ENCODE measurements around the gene TBC1D5. TPM values are rescaled to one million over a fixed set of nuclear protein-coding genes. Genes with fewer than 3 reads are reported as not detected.

Gene TBC1D5
- total and polyA plus RNA-seq, 7 donors = 7.2 to 82.3 (median 43.7) TPM

DNA sequence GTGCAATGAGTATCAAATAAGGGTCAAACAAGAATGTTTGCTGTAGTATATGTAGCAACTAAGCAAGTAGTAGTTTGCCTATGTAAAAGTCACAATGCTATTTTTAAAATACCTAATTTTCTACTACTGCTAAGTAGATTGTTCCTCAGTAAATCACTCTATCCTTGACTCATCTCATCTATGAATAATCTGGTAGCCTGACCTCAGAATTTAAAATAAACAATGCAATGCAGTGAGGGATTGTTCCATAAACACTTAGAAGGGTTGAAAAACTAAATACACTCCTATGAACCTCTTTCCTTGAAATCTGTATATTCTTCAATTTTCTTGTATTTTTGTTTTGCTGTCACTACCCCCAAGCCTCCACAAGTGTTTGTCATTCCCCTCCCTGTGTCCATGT lies 253.3 kb downstream of the TBC1D5 start:
- no peak for DNase-seq
- Histone ChIP-seq H3K27me3 (no peaks in the 10 kb centered on the region), H3K9me3 (peaks cover 0 to 3% (median 0%) of the 10 kb centered on the region in 4 donors), H3K36me3 (no peaks in the 10 kb centered on the region), H3K4me1 (no peaks in the 10 kb centered on the region), H3K27ac (no peak overlapping the region), H3K4me3 (no peak overlapping the region)
- intact Hi-C loops (cut with DNase I) = no loop called here
- no peak for TF ChIP-seq POLR2A (IDR thresholded peaks at IDR 0.05)
- no peak for TF ChIP-seq EP300 (IDR thresholded peaks at IDR 0.05)
- TF ChIP-seq, protein P1, sequence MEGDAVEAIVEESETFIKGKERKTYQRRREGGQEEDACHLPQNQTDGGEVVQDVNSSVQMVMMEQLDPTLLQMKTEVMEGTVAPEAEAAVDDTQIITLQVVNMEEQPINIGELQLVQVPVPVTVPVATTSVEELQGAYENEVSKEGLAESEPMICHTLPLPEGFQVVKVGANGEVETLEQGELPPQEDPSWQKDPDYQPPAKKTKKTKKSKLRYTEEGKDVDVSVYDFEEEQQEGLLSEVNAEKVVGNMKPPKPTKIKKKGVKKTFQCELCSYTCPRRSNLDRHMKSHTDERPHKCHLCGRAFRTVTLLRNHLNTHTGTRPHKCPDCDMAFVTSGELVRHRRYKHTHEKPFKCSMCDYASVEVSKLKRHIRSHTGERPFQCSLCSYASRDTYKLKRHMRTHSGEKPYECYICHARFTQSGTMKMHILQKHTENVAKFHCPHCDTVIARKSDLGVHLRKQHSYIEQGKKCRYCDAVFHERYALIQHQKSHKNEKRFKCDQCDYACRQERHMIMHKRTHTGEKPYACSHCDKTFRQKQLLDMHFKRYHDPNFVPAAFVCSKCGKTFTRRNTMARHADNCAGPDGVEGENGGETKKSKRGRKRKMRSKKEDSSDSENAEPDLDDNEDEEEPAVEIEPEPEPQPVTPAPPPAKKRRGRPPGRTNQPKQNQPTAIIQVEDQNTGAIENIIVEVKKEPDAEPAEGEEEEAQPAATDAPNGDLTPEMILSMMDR (IDR thresholded peaks at IDR 0.05) = no peak
- no peak for TF ChIP-seq POLR2AphosphoS5 (IDR thresholded peaks at IDR 0.05)

DNA sequence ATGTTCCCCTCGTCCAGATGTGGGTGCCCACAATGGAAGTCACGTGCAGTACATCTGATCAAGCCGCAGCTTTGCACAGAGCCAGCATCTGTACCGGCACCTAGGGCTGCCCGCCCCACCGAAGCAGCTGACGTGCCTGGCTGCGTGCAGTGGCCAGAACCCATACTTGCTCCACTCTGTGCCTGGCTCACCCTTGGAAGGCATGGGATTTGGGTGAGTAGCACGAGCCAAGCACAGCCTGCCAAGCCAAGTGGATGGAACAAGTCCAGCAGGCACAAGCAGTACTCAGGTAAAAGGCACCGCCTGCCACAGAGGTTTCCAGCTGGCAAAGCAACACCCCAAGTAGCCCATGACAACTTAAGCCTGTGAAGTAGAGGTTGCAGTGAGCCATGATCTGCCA lies 261.3 kb downstream of the TBC1D5 start:
- Histone ChIP-seq H3K9me3 (no peaks in the 10 kb centered on the region), H3K27ac (no peak overlapping the region), H3K36me3 (no peaks in the 10 kb centered on the region), H3K4me3 (no peak overlapping the region), H3K4me1 (no peaks in the 10 kb centered on the region), H3K27me3 (no peaks in the 10 kb centered on the region)
- TF ChIP-seq POLR2AphosphoS5 (IDR thresholded peaks at IDR 0.05) (no peak), POLR2A (IDR thresholded peaks at IDR 0.05) (no peak)
- TF ChIP-seq, protein P1 (IDR thresholded peaks at IDR 0.05) = no peak
- 98% methylated on average over 10 of the region's 10 CpGs for WGBS, 2 donors
- no peak for DNase-seq
- intact Hi-C loops (cut with DNase I) = no loop called here

DNA sequence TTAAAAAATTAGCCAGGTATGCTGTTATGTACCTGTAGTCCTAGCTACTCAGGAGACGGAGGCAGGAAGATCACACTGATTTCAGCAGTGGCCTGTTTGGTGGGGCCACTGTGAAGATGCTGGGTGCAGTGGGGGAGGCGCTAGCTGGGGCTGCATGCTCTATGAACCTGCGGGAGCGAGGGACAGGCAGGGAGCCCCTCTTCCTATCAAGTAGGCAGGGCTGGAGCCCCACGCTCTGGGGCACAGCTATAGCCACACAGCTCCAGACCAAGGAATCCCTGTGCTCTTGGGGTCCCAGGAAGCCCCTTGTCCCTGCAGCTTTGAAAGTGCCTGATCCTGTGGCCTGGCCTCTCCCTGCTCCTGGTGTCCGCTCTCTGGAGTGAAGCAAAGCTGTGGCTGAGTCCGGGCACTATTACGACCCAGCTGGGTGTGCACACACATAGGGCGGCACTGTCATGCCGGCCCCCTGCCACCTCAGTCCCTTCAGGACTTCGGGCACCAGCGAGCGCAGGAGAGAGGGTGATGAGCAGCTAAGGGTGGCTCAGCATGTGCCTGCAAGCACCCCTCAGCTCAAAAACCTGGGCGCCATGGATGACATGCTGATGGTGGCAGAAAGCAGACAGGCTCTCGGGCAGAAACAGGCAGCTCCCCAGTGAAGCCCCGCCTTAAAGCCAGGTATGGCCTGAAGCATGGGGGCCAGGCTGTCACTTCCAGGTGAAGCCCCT lies 262.6 kb downstream of the TBC1D5 start:
- Histone ChIP-seq H3K4me1 (no peaks in the 10 kb centered on the region), H3K4me3 (no peak overlapping the region), H3K36me3 (no peaks in the 10 kb centered on the region), H3K27me3 (no peaks in the 10 kb centered on the region), H3K9me3 (no peaks in the 10 kb centered on the region), H3K27ac (no peak overlapping the region)
- DNase-seq = no peak
- intact Hi-C loops (cut with DNase I) = no loop called here
- WGBS, 2 donors = 97% methylated on average over 16 of the region's 16 CpGs
- TF ChIP-seq, protein P1 (IDR thresholded peaks at IDR 0.05) = no peak
- TF ChIP-seq POLR2AphosphoS5 (IDR thresholded peaks at IDR 0.05) (no peak), EP300 (IDR thresholded peaks at IDR 0.05) (no peak), POLR2A (IDR thresholded peaks at IDR 0.05) (no peak)

DNA sequence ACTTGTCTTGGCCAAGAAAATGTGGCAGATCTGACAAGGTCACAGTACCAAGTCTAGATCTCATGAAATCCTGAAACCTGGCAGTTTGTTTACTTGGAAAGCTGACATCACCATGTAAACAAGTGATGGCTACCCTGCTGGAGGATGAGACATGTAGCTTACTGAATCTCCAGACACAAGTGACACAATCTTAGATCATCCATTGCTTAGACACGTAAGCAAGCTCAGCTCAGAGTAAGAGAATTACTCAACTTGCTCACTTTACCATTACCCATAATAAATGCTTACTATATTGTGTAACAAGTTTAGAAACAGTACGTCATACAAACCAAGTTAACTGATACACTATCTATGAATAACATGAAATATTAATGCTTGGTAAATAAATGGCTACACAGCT lies 263.8 kb downstream of the TBC1D5 start:
- no peak overlapping the region for H3K4me3 ChIP-seq
- H3K4me1 ChIP-seq = no peaks in the 10 kb centered on the region
- TF ChIP-seq EP300 (IDR thresholded peaks at IDR 0.05) (no peak), POLR2AphosphoS5 (IDR thresholded peaks at IDR 0.05) (no peak), POLR2A (IDR thresholded peaks at IDR 0.05) (no peak)
- TF ChIP-seq, protein P1 (IDR thresholded peaks at IDR 0.05) = no peak
- WGBS, 2 donors = 87 to 90% methylated on average over 2 of the region's 2 CpGs
- H3K27ac ChIP-seq = no peak overlapping the region
- intact Hi-C loops (cut with DNase I) = no loop called here
- no peaks in the 10 kb centered on the region for H3K36me3 ChIP-seq
- no peak for DNase-seq
- no peaks in the 10 kb centered on the region for H3K9me3 ChIP-seq
- no peaks in the 10 kb centered on the region for H3K27me3 ChIP-seq

DNA sequence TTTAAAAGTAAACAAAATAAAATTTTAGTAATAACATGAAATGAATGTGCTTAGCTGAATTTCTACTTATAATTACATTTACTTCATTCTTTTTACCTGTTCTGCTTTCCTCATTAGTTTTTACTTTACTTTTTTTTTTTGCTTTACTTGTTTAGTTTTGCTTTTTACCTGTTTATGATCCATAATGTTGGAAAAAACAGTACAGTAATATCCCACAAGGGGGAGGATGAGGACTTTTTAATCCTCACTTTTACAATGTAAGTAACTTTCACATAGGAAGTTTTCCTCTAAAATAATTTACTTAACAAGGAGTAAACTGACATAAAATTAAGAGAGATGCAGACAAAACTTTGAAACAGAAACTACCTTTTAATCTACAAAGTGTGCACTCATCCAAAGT lies 268.7 kb downstream of the TBC1D5 start:
- no peak for DNase-seq
- TF ChIP-seq, protein P1 (IDR thresholded peaks at IDR 0.05) = peak in 1 of 4 experiments; percentile 10
- TF ChIP-seq POLR2AphosphoS5 (IDR thresholded peaks at IDR 0.05) (no peak), EP300 (IDR thresholded peaks at IDR 0.05) (no peak)
- Histone ChIP-seq H3K4me1 (peaks cover 0 to 6% (median 2%) of the 10 kb centered on the region in 4 donors), H3K27me3 (no peaks in the 10 kb centered on the region), H3K36me3 (no peaks in the 10 kb centered on the region), H3K4me3 (no peak overlapping the region), H3K9me3 (no peaks in the 10 kb centered on the region), H3K27ac (no peak overlapping the region)
- intact Hi-C loops (cut with DNase I) = no loop called here

All from sigmoid colon (tissue), 7 donors.